Mesendoderm (in vitro differentiated cells): ENCODE measurements around the gene PROM1.

Source experiments
- DNase-seq: peaks from one replicate; pipeline ENCODE4 v3.0.0; 2013
- H2AK5ac ChIP-seq: 2 replicates; pipeline ENCODE4 v1.6.1; 2013; ENCODE audit warnings: low read length, inconsistent platforms
- H2BK120ac ChIP-seq: 2 replicates; pipeline ENCODE4 v1.6.1; 2013; ENCODE audit warnings: low read depth, mild to moderate bottlenecking, low read length, moderate library complexity, mixed read lengths
- H2BK15ac ChIP-seq: replicated peaks from 2 replicates; pipeline ENCODE4 v1.6.1; 2013; ENCODE audit warnings: low read depth, mild to moderate bottlenecking, moderate library complexity
- H2BK5ac ChIP-seq: 2 replicates; pipeline ENCODE4 v1.6.1; 2013; ENCODE audit warnings: low read length, inconsistent platforms
- H3K18ac ChIP-seq: 2 replicates; pipeline ENCODE4 v1.6.1; 2013; ENCODE audit warnings: mild to moderate bottlenecking, low read length, mixed read lengths
- H3K23ac ChIP-seq: one replicate; pipeline ENCODE4 v1.6.1; 2013; ENCODE audit warnings: low read length
- H3K27ac ChIP-seq: 2 replicates; pipeline ENCODE4 v1.5.1; 2013; ENCODE audit warnings: low read depth, mild to moderate bottlenecking, inconsistent platforms, low read length, moderate library complexity
- H3K27me3 ChIP-seq: 2 replicates; pipeline ENCODE4 v1.6.1; 2013; ENCODE audit warnings: low read length, control low read depth, mild to moderate bottlenecking, inconsistent platforms; ENCODE audit not compliant: insufficient read depth, poor library complexity
- H3K36me3 ChIP-seq: 2 replicates; pipeline ENCODE4 v1.6.1; 2013; ENCODE audit warnings: low read length, inconsistent platforms; ENCODE audit not compliant: control insufficient read depth, insufficient read depth
- H3K4ac ChIP-seq: one replicate; pipeline ENCODE4 v1.6.1; 2013; ENCODE audit warnings: low read depth, mild to moderate bottlenecking, low read length, moderate library complexity
- H3K4me1 ChIP-seq: 2 replicates; pipeline ENCODE4 v1.6.1; 2013; ENCODE audit warnings: low read depth, low read length, inconsistent platforms; ENCODE audit not compliant: control insufficient read depth
- H3K4me2 ChIP-seq: 2 replicates; pipeline ENCODE4 v1.6.1; 2013; ENCODE audit warnings: low read length
- H3K4me3 ChIP-seq: 2 replicates; pipeline ENCODE4 v1.5.1; 2013; ENCODE audit warnings: mild to moderate bottlenecking, low read length
- H3K56ac ChIP-seq: one replicate; pipeline ENCODE4 v1.6.1; 2013; ENCODE audit warnings: low read length
- H3K79me1 ChIP-seq: 2 replicates; pipeline ENCODE4 v1.6.1; 2013; ENCODE audit warnings: low read length, inconsistent platforms
- H3K79me2 ChIP-seq: 2 replicates; pipeline ENCODE4 v1.6.1; 2013; ENCODE audit warnings: mild to moderate bottlenecking, low read length; ENCODE audit not compliant: control insufficient read depth, insufficient read depth
- H3K9ac ChIP-seq: 2 replicates; pipeline ENCODE4 v1.6.1; 2013; ENCODE audit warnings: low read length, inconsistent platforms
- H4K5ac ChIP-seq: one replicate; pipeline ENCODE4 v1.6.1; 2013; ENCODE audit warnings: low read length
- H4K8ac ChIP-seq: one replicate; pipeline ENCODE4 v1.6.1; 2013; ENCODE audit warnings: low read depth, mild to moderate bottlenecking, control low read depth, low read length, moderate library complexity
- WGBS: extraction: QIAGEN DNeasy Blood & Tissue Kit; methylation state at CpG from one replicate; pipeline ENCODE4 v1.1.7; 2013; ENCODE audit warnings: low lambda C conversion rate, missing lambda C conversion rate; ENCODE audit not compliant: insufficient coverage; ENCODE audit errors: extremely low coverage; 5-methylcytosine and 5-hydroxymethylcytosine counted together

The PROM1 gene

GRCh38 chr4:16000708-16001483 is 82.9 kb downstream of the PROM1 start:
- Histone ChIP-seq H3K36me3 (no peaks in the 10 kb centered on the region), H3K27ac (no peak overlapping the region), H3K4me1 (no peaks in the 10 kb centered on the region), H3K79me1 (no peaks in the 10 kb centered on the region), H4K5ac (no peak overlapping the region), H3K4me2 (no peak overlapping the region), H2BK15ac (no peak overlapping the region), H3K27me3 (no peaks in the 10 kb centered on the region), H3K4me3 (no peak overlapping the region), H2AK5ac (no peak overlapping the region), H3K18ac (no peak overlapping the region), H3K9ac (no peak overlapping the region), H3K4ac (no peak overlapping the region), H3K56ac (no peak overlapping the region), H3K79me2 (no peaks in the 10 kb centered on the region), H2BK5ac (no peak overlapping the region), H2BK120ac (no peak overlapping the region), H4K8ac (no peak overlapping the region), H3K23ac (no peak overlapping the region)
- no peak for DNase-seq
- WGBS = no CpG with 5 or more reads among the region's 12 CpGs

- H3K4me2 ChIP-seq = no peak overlapping the region
- no peak overlapping the region for H2AK5ac ChIP-seq
- no CpG with 5 or more reads among the region's 4 CpGs for WGBS
- no peaks in the 10 kb centered on the region for H3K79me2 ChIP-seq
- H3K56ac ChIP-seq = no peak overlapping the region
- no peak overlapping the region for H4K8ac ChIP-seq
- no peak overlapping the region for H3K18ac ChIP-seq
- H2BK15ac ChIP-seq = no peak overlapping the region
- no peak overlapping the region for H3K9ac ChIP-seq
- H3K27me3 ChIP-seq = no peaks in the 10 kb centered on the region
- H3K79me1 ChIP-seq = no peaks in the 10 kb centered on the region
- DNase-seq = no peak
- H3K4me1 ChIP-seq = no peaks in the 10 kb centered on the region
- H3K23ac ChIP-seq = no peak overlapping the region
- H3K4me3 ChIP-seq = no peak overlapping the region
- H3K27ac ChIP-seq = no peak overlapping the region
- no peak overlapping the region for H2BK120ac ChIP-seq
- no peaks in the 10 kb centered on the region for H3K36me3 ChIP-seq
- H4K5ac ChIP-seq = no peak overlapping the region
- H3K4ac ChIP-seq = no peak overlapping the region
- H2BK5ac ChIP-seq = no peak overlapping the region
Observed at GRCh38 chr4:15996773-15997172, 87.0 kb downstream of the PROM1 start.

- no CpG with 5 or more reads among the region's 3 CpGs for WGBS
- no peak overlapping the region for H2BK15ac ChIP-seq
- no peak for DNase-seq
- no peak overlapping the region for H3K18ac ChIP-seq
- no peak overlapping the region for H3K4ac ChIP-seq
- no peak overlapping the region for H3K56ac ChIP-seq
- H3K9ac ChIP-seq = no peak overlapping the region
- H3K4me1 ChIP-seq = no peaks in the 10 kb centered on the region
- no peak overlapping the region for H2AK5ac ChIP-seq
- no peak overlapping the region for H3K27ac ChIP-seq
- no peak overlapping the region for H3K4me2 ChIP-seq
- no peak overlapping the region for H4K8ac ChIP-seq
- no peaks in the 10 kb centered on the region for H3K27me3 ChIP-seq
- H3K79me2 ChIP-seq = no peaks in the 10 kb centered on the region
- no peak overlapping the region for H2BK120ac ChIP-seq
- H2BK5ac ChIP-seq = no peak overlapping the region
- no peaks in the 10 kb centered on the region for H3K79me1 ChIP-seq
- H3K23ac ChIP-seq = no peak overlapping the region
- no peak overlapping the region for H3K4me3 ChIP-seq
- H4K5ac ChIP-seq = no peak overlapping the region
- H3K36me3 ChIP-seq = peaks cover 1% of the 10 kb centered on the region
Observed at GRCh38 chr4:15995826-15996225, 88.0 kb downstream of the PROM1 start.

- no CpG with 5 or more reads among the region's 2 CpGs for WGBS
- Histone ChIP-seq H3K79me2 (no peaks in the 10 kb centered on the region), H3K4ac (no peak overlapping the region), H3K9ac (no peak overlapping the region), H4K5ac (no peak overlapping the region), H2BK5ac (no peak overlapping the region), H3K4me2 (no peak overlapping the region), H2AK5ac (no peak overlapping the region), H3K4me3 (no peak overlapping the region), H3K18ac (no peak overlapping the region), H3K23ac (no peak overlapping the region), H3K4me1 (no peaks in the 10 kb centered on the region), H3K79me1 (no peaks in the 10 kb centered on the region), H3K56ac (no peak overlapping the region), H3K27me3 (no peaks in the 10 kb centered on the region), H2BK120ac (no peak overlapping the region), H3K36me3 (peaks cover 2% of the 10 kb centered on the region), H2BK15ac (no peak overlapping the region), H3K27ac (no peak overlapping the region), H4K8ac (no peak overlapping the region)
- no peak for DNase-seq
Observed at GRCh38 chr4:15992167-15992485, 91.7 kb downstream of the PROM1 start.

- no CpG with 5 or more reads among the region's 12 CpGs for WGBS
- peaks cover 6% of the 10 kb centered on the region for H3K36me3 ChIP-seq
Observed at GRCh38 chr4:15990570-15991285, 93.1 kb downstream of the PROM1 start.

More at GRCh38 chr4:15990570-15991285, 93.1 kb downstream of the PROM1 start:
- H3K79me2 ChIP-seq = no peaks in the 10 kb centered on the region
- H3K18ac ChIP-seq = no peak overlapping the region
- no peak overlapping the region for H3K9ac ChIP-seq
- H2BK5ac ChIP-seq = no peak overlapping the region
- H2AK5ac ChIP-seq = no peak overlapping the region
- H3K4me1 ChIP-seq = no peaks in the 10 kb centered on the region
- DNase-seq = no peak
- no peak overlapping the region for H3K4me2 ChIP-seq
- H4K8ac ChIP-seq = no peak overlapping the region
- H3K79me1 ChIP-seq = no peaks in the 10 kb centered on the region
- H2BK120ac ChIP-seq = no peak overlapping the region
- H3K4me3 ChIP-seq = no peak overlapping the region
- H4K5ac ChIP-seq = no peak overlapping the region
- no peak overlapping the region for H2BK15ac ChIP-seq
- no peak overlapping the region for H3K23ac ChIP-seq
- no peak overlapping the region for H3K27ac ChIP-seq
- H3K27me3 ChIP-seq = no peaks in the 10 kb centered on the region
- H3K4ac ChIP-seq = no peak overlapping the region
- no peak overlapping the region for H3K56ac ChIP-seq
